ENCODE data around the gene WSB1.
"Not testable (repeated sequence)": the region's sequence is repeated elsewhere in the genome, so short reads cannot be mapped to it uniquely, and the experiment has no call there.

The WSB1 gene

GRCh38 chr17:27318633-27319032 is 24.7 kb downstream of the WSB1 start:
- no peak for DNase-seq

GRCh38 chr17:27319541-27320221 is 25.8 kb downstream of the WSB1 start:
- no peak for DNase-seq

GRCh38 chr17:27320222-27320560 is 26.3 kb downstream of the WSB1 start:
- no peak for DNase-seq

- no peak for DNase-seq
Measured at GRCh38 chr17:27321372-27321771, 27.5 kb downstream of the WSB1 start.

- no peak for DNase-seq
Measured at GRCh38 chr17:27322026-27322425, 28.1 kb downstream of the WSB1 start.

- no peak for DNase-seq
Measured at GRCh38 chr17:27322690-27323508, 29.0 kb downstream of the WSB1 start.

GRCh38 chr17:27323538-27324215 is 29.8 kb downstream of the WSB1 start:
- no peak for DNase-seq

GRCh38 chr17:27324771-27325339 is 30.9 kb downstream of the WSB1 start:
- DNase-seq, result no peak

- DNase-seq, result no peak
Measured at GRCh38 chr17:27326051-27326450, 32.1 kb downstream of the WSB1 start.

GRCh38 chr17:27326585-27326984 is 32.7 kb downstream of the WSB1 start:
- DNase-seq, result no peak

GRCh38 chr17:27327397-27327796 is 33.5 kb downstream of the WSB1 start:
- DNase-seq, result no peak

GRCh38 chr17:27327871-27328270 is 34.0 kb downstream of the WSB1 start:
- no peak for DNase-seq

- not testable (repeated sequence) for DNase-seq
Measured at GRCh38 chr17:27328686-27329085, 34.8 kb downstream of the WSB1 start.

- no peak for DNase-seq
Measured at GRCh38 chr17:27329146-27329805, 35.4 kb downstream of the WSB1 start.

GRCh38 chr17:27332047-27332393 is 38.1 kb downstream of the WSB1 start:
- DNase-seq, result no peak

GRCh38 chr17:27332485-27333409 is 38.8 kb downstream of the WSB1 start:
- peak; percentile 94 for DNase-seq

- no peak for DNase-seq
Measured at GRCh38 chr17:27333410-27333980, 39.6 kb downstream of the WSB1 start.

- no peak for DNase-seq
Measured at GRCh38 chr17:27336184-27336583, 42.3 kb downstream of the WSB1 start.

- no peak for DNase-seq
Measured at GRCh38 chr17:27338536-27338985, 44.6 kb downstream of the WSB1 start.

GRCh38 chr17:27339198-27339835 is 45.4 kb downstream of the WSB1 start:
- DNase-seq, result no peak

All from NCI-H526 treated with DMSO at 0.1 percent for 48 hours (cell line).